Lower leg skin (tissue), 3 donors: ENCODE measurements around the gene INAFM2.

Experiments used
- POLR2A ChIP-seq, 2 donors: fragments of 450-650 bp; IDR thresholded peaks; one replicate each; pipeline ENCODE4 v1.6.1; 2016 to 2017; ENCODE audit warnings: antibody characterized with exemption in 2 of 2, mild to moderate bottlenecking in 1 of 2, moderate library complexity in 1 of 2
- TF ChIP-seq, protein P1 (sequence below), 3 donors: fragments of 450-650 bp; IDR thresholded peaks; one replicate each; pipeline ENCODE4 v1.5.1; 2016; ENCODE audit warnings: antibody characterized with exemption in 3 of 3, mild to moderate bottlenecking in 3 of 3, moderate library complexity in 2 of 3

DNA sequence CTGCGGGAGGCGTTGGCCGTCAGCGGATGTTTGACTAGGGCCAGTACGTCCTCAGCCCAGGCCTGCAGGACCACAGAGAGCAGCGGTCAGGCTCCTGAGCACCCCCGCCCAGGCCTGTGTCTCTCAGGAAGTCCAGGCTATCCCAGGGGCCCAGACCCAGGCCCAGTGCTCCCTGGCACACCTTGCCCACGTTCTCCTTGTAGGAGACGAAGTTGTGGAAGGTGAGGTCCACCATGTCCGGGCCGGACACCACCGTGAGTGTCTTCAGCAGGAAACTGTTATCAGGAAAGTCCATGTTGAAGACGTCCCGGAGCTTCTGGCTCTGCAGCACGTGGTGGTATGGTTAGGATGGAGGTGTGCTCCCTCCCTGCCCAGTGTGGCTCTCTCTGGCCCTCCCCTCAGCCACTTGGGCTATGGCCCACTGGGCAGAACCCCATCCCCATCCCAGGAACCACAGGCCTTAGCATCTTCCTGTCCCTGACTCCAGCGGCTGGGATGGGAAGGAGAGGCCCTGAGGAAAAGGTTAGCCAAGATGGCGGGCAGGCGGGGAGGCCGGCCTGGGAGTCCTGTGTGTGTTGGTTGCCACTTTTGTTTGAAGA lies 21.1 kb upstream of the INAFM2 start:
- TF ChIP-seq, protein P1, sequence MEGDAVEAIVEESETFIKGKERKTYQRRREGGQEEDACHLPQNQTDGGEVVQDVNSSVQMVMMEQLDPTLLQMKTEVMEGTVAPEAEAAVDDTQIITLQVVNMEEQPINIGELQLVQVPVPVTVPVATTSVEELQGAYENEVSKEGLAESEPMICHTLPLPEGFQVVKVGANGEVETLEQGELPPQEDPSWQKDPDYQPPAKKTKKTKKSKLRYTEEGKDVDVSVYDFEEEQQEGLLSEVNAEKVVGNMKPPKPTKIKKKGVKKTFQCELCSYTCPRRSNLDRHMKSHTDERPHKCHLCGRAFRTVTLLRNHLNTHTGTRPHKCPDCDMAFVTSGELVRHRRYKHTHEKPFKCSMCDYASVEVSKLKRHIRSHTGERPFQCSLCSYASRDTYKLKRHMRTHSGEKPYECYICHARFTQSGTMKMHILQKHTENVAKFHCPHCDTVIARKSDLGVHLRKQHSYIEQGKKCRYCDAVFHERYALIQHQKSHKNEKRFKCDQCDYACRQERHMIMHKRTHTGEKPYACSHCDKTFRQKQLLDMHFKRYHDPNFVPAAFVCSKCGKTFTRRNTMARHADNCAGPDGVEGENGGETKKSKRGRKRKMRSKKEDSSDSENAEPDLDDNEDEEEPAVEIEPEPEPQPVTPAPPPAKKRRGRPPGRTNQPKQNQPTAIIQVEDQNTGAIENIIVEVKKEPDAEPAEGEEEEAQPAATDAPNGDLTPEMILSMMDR (IDR thresholded peaks at IDR 0.05), result no peak
- TF ChIP-seq POLR2A (IDR thresholded peaks at IDR 0.05), result no peak
